ENCODE measurements around the gene SLC15A4.
"Not testable (repeated sequence)": the region's sequence is repeated elsewhere in the genome, so short reads cannot be mapped to it uniquely, and the experiment has no call there.

The SLC15A4 gene

DNA sequence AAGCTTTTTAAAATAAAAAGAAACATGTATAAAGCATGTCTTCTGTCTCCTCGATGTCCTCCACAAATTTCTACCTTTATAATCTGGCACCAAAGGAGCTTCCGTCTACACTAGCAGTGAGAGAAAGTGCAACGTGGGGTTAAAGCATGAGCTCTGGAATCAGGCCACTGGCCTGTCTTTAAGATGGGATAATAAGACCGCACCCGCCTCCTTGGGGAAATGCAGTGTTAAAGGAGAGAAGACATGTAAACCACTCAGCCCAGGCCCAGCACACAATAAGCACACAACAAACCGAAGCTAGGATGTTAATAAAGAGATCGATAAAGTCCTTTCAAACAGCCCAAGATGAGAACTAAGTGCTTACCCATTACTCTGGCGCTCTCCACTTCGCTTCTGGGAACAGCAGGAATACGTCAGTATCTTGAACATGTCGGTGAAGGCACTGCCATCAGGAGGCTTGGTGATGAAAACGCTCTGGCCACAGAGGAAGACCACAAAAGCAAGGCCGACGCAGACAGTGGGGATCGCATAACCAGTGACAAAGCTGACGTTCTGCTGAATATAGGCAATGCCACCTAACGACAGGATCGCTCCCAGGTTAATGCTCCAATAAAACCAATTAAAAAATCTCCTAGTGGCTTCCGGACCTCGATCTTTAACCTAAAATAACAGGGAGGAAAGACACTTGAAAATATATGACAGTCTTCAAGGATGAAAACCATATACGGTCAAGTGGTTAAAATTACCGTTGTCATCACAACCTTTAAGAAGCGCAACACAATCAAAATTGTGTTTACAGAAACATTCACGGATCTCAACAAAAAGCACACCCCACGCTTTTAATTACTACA, 9.1 kb downstream of the SLC15A4 start:
- DNase-seq (ENCODE audit: low spot score), result no peak

- DNase-seq (ENCODE audit: low spot score), result no peak
Measured at GRCh38 chr12:128813883-128814282, 9.9 kb downstream of the SLC15A4 start.

- no peak for DNase-seq (ENCODE audit: low spot score)
Measured at GRCh38 chr12:128813392-128813791, 10.4 kb downstream of the SLC15A4 start.

DNA sequence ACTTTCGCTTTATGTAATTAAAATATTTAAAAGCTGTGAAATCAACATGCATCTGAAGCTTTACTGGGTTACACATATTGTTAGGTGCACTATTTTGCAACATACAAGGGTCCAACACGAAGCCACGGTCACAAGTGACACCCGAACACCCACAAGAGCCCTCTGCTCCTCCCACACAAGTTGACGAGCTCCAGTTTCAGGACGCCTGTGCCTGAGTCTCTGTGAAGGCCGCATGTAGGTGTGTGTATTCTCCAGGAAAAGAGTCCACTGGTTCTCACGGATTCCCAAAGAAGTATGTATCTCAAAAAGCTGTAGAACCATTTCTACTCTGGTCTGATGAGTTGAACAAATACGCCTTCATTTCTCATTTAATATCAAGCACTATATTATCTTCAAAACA, 12.0 kb downstream of the SLC15A4 start:
- no peak for DNase-seq (ENCODE audit: low spot score)

DNA sequence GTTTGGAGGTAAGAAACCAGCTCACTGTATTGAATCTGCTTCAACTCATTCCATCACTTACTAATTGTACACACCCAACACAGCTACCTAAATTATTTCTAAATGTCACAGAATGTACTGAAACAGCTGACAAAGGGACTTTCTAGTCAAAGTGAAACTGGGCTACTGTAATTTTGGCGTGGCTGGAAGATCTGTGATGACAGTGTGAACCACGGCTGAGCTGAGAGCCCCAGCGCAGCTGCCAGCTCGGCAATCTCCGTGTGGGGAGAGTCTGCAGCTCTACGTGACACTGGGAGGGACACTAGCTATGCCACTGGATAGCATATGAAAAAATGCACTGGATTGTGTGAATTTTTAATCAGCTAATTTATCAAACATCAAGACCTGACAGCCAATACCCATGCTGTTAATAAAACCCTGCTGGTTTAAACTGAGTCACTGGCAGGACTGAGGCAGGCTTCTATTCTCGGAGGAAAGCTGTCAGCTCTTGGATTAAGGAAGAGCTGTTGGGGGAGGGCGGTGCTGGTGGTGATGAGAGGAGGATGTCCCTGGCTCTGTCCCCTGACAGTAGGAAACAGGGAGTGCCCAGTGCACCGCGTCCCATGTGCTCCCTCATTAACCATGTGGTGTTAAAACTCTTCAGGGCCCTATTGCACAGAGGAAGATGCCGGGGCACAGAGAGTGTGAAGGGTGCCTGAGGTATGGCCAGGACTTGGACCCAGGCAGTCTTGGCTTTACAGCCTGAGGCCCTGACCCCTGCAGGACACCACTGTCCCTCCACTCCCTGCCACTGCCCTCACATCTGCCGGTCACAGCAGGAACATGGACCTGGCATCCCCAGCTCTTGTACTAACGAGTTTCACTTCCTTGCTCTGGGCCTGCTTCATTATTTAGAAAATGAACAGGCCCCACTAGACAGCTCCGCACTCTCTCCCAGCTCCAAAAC, 13.3 kb downstream of the SLC15A4 start:
- DNase-seq (ENCODE audit: low spot score), result no peak

DNA sequence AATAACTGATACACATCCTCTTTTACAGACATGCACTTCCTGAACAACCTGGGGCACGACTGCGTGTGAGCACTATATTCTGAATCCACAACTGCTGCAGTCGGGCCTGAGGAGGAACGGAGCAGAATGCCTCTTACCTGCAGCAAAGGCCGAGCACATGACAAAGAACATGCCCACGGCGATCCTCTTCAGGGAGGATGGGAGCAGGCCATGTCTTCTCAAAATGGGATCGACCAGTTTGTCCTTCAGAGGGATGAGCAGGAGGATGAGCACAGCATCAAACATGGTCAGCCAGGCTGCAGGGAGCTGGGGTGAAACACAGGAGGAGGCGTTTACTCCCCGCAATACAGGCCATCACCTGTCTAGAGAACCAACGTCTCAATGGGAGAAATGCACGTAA, 15.1 kb downstream of the SLC15A4 start:
- DNase-seq (ENCODE audit: low spot score), result no peak

GRCh38 chr12:128807161-128807724, 16.5 kb downstream of the SLC15A4 start:
- DNase-seq (ENCODE audit: low spot score), result no peak

DNA sequence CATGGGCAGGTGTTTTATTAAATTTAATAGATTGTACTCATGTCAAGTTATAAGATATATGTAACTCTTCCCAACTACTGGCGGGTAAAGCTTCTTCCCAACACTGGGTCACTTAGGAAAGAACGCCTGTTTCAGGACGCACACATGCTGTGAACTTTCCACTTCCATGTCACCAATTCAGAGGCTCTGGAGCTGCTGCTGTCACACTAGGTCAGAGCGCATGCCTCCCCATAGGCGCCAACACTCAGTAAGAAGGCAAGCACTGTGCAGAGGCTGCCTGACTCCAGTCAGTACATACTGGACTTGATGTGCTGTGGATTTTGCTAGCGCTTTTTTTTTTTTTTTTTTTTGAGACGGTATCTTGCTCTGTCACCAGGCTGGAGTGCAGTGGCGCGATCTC, 17.2 kb downstream of the SLC15A4 start:
- no peak for DNase-seq (ENCODE audit: low spot score)

GRCh38 chr12:128805406-128805805, 18.4 kb downstream of the SLC15A4 start:
- DNase-seq (ENCODE audit: low spot score), result not testable (repeated sequence)

DNA sequence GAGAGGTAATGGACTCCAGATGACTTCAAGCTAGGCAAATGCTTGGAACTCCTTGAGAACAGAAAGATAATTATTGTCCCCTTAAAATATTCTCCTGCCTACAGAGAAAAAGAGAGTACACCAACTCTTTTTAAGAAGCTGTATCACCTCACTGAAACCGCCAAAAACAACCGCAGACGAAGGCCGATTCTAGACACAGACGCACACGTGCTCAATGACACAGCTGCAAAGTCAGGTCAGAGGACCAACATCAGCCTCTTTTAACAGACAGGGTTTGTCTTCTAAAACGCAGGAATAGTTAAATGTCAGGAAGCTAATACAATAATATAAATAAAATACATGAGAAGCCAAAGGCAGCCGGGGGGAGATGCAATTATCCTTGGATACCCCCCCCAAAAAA, 19.0 kb downstream of the SLC15A4 start:
- DNase-seq (ENCODE audit: low spot score), result no peak

GRCh38 chr12:128803788-128804187, 20.0 kb downstream of the SLC15A4 start:
- no peak for DNase-seq (ENCODE audit: low spot score)

GRCh38 chr12:128802756-128803155, 21.0 kb downstream of the SLC15A4 start:
- DNase-seq (ENCODE audit: low spot score), result no peak

- no peak for DNase-seq (ENCODE audit: low spot score)
Measured at GRCh38 chr12:128801879-128802391, 21.8 kb downstream of the SLC15A4 start.

- DNase-seq (ENCODE audit: low spot score), result no peak
Measured at GRCh38 chr12:128800606-128801005, 23.2 kb downstream of the SLC15A4 start.

DNA sequence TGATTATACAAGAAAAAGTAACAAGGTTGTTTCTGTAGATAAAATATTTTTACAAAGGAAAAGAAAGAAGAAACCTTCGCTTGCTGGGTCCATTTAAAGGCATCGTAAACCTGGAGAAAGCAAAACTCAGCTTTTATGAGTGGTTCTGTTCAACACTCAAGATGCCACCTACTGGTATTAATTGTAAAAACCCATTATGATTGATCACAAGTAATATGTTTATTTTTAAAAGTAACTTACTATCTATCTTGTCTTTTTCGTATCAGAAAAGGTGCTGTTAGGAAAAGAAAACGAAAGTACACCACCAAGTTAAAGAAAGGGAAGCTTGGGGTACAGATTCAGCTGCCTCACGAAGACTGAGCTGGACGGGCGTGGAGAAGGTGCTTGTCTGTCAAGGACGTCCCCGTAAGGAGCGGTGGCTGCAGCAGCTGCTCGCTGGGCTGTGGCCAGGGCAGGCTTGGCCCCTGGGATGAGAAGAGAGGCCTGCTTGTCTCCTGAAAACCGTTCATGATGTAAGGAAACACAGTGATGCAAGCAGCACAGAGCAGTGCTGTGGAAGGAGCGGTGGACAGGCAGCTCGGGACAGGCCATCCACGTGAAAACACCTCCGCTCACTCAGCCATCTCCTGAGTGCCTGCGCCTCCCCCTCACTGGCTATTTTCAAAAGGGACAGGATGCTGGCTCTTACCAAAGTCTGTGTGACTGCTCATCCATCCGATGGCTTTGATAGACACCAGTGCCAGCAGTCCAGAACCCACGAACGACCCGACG, 25.0 kb downstream of the SLC15A4 start:
- DNase-seq (ENCODE audit: low spot score), result no peak

DNA sequence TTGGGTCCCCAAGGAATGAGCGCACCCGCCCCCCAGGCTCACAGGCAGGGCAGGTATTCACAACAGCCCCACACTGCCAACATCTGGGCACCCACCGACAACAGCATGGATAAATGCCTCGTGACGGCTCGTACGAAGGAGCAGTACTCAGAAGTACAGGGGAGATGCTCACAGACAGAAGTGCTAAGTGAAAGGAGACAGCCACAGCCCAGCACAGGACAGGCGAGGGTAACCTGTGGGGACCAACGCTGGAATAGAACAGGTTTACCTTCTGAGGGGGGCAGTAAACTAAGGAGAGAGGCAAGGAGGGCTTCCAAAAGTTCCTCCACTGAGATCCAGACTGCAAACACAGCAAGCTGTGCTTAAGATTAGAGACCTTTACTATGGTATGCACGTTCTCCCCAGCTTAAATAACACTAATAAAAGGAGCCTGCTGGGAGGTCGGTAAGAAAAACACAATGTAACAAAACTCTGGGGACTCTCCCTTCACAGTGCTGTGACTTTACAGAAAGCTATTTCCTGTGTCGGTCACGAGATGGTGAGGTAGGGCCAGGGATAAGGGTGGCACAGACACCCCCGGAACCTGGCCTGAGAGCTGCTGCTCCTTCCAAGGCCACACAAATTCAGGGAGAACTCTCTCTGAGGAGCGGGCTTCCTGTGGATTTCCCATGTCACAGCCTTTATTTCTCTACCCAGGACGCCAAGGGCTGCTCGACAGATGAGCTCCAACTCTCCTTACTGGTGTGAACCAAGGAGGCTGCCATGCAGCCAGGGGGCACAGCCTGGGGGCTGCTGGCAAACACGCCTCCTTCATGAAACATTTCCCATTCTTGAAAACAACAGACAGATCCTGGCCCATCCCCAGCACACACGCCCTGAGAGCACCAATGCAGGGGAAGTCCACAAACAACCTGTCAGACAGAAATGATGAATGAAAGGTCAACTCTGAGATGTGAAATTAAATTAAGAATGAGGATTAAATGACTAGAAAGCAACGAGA, 26.3 kb downstream of the SLC15A4 start:
- DNase-seq (ENCODE audit: low spot score), result no peak

GRCh38 chr12:128796439-128797118, 27.2 kb downstream of the SLC15A4 start:
- DNase-seq (ENCODE audit: low spot score), result no peak

DNA sequence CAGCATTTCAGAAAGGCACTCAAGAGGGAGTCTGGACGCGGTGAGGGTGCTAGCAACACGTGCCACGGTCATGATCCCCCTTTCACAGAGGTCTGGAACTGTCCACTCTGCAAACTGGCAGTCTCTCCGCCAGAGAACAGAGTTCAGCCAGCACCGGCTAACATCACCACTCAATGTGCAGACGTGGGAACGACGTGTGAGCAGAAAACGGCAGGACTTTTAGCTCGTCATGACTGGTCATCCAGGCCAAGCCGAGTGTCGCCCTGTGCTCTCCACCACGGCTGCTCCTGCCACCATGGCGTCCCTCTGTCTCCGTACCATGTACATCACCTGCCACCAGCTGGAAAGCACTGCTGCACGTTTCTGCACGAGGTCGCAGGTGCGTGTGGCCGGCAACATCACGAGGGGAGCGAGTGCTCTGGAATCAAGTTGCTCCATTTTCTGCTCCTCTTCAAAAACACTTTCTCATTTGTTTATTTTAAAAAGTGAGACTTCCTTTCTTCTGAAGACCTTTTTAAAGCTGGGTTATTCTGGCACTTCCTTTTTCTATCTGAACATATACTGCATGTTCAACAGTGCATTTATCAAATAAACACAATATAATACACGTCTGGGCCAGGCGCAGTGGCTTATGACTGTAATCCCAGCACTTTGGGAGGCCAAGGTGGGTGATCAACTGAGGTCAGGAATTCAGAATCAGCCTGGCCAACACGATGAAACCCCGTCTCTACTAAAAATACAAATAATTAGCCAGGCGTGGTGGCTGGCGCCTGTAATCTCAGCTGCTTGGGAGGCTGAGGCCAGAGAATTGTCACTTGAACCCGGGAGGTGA, 28.0 kb downstream of the SLC15A4 start:
- DNase-seq (ENCODE audit: low spot score), result no peak

All from LoVo (cell line).